ENCODE measurements around the gene DLG2.
"Not testable (repeated sequence)": the region's sequence is repeated elsewhere in the genome, so short reads cannot be mapped to it uniquely, and the experiment has no call there.

Gene DLG2

DNA sequence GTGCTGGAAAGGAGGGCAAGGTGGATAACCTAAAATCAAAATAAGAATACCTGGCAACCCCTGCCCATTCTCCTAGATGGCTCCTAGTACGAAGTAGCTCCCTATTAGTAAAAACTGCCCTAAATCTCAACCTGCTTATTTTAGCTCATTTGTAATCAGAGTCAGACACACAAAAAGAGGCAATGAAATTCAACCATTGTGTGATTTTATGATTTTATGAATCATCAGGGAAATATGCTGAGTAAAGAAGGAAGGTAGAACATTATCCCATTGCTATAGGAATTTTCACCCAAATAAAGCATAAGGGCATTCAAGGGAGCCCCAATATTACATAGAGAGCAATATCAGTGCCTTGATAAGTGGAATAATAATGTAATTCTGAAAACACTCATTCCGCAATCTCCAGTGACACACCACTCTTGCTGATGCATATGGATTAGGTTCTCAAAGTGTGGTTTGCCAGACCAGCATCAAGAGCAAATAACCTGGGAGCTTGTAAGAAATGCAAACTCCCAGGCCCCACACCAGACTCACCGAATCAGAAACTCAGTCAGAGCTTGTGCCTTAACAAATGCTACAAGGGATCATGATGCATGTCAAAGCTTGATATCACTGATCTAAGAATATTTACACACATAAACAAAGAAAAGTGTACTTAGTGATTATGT, 789.6 kb downstream of the DLG2 start:
- no peak for DNase-seq (ENCODE audit: low read depth in 2 of 2)

DNA sequence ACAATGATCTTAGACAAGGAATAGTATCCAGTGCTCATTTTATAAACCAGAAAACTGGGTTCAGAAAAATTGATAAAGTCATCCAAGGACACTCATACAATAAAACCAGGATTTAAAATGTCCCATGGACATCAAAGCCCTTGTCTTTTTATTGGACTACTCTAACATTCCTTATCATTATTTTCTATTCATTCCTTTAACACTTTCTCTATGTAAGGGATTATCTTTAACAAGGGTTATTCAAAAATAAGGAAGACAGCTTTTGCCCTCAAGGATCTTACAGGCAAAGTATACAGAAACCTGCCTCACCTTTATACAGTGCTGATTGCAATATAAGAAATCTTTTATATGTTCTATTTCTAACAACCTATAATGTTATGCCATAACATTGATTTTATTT, 790.8 kb downstream of the DLG2 start:
- no peak for DNase-seq (ENCODE audit: low read depth in 2 of 2)

DNA sequence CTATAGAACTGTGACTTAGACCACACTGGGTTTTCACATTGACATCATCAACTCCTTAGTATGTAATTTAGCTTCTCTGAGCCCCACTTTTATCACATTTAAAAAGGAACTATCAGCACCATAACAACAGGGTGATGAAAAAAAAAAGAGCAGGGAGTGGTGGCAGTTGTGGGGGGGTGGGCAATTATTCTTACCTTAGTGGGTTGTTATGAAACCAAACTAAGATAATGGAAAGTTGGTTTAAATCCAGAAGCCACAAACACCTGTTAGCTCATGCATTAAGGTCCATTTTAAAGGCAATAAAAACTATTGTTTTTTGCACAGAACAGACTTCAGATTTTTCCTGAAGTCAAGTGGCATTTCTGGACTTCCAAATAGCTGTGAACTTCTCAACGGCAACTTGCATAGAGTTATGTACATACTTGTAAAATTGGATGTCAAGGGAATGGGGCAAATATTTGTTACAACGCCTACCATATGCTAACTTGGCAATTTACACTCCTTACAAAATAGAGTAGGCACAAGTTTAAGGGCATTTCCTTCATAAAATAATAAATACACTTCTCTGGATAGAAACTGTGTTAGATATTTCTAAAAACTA, 793.6 kb downstream of the DLG2 start:
- no peak for DNase-seq (ENCODE audit: low read depth in 2 of 2)

DNA sequence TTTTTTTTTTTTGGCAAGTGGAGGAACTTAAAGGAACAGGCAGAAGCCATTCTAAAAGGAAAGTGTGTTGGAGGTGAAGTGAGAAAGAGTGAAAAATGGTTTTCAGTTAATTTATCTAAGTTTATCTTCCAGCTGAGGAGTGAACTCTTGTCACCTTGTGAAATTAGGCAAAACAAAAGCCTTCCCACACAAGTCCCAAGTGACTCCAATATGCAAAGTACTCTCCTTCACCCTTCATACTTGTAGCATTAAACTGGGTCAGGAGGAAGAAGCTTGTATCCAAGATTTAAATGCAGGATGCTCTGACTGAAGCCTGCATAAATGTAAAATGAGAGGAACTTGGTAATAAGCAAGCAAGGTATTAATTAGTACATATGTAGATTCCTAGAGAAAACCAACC, 796.8 kb downstream of the DLG2 start:
- DNase-seq (ENCODE audit: low read depth in 2 of 2), result no peak

DNA sequence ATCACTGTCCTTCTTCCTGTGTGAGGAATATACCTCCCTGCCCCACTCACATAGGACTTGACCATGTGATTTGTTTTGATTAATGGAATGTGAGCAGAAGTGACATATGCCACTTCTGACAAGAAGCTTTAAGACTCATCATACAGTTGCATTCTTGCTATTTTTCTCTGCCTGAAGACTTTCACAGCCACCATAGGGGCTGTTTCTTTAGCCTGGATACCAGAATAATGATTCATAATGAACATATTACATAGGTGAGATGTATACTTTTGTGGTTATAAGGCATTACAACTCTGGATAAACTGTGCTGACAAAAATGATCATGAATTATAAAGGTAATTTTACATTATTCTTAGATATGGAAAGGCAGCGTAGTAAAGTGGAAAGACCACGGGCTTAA, 798.0 kb downstream of the DLG2 start:
- no peak for DNase-seq (ENCODE audit: low read depth in 2 of 2)

DNA sequence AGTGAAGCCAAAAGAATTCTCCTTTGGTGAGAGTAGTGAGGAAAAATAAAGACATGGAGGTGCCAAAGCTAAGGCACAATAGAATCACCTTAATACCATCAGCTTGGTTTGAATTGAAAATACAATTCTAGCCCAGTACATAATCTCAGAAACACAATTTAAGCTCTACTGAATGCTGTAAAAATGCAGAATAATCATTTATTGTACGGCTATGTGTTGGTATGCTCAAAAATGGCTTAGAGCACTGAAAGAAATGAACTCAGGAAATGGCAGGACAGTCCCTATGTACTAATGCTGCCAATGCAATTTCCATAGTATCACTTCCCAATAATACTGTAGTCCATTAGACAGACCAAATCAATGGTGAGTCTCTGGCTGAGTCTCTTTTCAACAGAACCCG, 798.5 kb downstream of the DLG2 start:
- DNase-seq (ENCODE audit: low read depth in 2 of 2), result no peak

DNA sequence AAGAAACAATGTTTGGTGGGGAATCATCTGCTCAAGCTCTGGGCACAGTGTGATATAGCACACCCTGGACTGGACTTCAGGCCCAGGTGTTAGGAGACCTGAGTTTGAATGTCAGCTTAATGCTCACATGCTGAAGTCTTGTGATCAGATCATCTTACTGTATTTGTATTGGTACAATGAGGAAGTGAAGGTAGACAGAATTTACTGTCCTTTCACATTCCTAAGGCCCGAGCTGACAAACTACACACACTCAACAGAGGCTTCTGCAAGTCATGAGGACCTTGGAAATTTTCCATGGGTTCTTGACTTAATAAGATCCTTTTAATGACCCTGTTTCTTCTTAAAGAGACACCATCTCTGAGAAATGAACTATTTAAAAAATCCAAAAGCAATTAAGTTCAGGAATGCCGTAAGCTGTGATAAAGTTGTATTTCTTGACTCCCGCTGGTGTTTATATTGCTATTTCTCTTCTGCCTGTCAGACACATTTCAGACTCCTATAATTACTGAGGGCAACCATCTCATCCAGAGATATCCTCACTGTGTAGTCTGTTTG, 802.0 kb downstream of the DLG2 start:
- DNase-seq (ENCODE audit: low read depth in 2 of 2), result no peak

DNA sequence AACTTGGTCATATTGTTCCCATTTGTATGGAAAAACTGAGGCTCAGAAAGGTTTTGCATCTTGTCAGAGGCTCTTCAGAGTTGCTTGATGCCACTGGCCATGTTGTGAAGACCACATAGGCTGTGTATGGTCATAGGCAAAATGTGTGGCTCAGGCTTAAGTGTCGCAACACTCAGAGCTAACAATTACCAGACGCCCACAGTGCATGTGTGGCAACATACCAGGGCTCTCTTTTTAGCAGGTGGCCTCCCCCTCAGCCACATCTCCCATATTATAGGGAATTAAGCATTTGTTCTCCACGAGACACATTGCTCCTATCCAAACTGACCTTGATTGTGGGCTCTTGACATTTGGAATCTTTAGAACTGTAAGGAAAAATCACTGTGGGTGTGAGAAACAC, 802.5 kb downstream of the DLG2 start:
- DNase-seq (ENCODE audit: low read depth in 2 of 2), result no peak

DNA sequence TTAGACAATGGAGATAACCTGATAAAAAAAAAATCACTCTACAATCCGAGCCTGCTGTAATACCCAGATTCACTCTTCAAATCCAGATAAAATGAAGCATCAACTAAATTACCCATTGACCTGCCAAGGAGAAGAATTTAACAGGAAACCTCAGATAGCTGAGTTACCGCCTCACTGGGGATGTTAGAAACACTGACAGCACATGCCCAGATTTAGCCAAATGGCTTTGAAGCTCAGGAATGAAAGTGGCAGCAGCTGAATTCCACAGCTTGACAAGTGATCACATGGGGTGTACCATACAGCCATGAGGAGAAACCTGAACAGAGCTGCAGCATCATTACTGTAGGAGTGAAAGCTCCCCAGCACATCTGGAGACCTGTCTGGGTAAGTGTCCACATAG, 807.6 kb downstream of the DLG2 start:
- no peak for DNase-seq (ENCODE audit: low read depth in 2 of 2)

DNA sequence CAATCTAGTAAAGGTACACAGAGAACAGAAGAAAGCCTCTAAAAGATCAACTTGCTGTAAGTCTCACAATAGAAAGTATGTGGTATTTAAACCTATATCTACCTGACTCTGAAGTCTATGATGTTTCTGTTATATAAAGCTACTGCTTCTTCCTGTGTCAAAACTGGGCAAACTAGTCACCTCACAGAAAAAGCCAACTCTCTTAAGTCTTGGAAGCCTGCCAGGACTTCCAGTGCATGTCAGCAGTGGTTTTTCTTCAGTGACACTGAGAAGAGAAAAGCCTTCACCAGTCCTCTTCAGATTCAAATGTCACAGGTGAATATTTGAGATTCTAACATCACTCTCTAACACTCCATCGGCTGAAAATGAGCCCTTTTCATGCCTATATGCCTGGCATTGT, 808.0 kb downstream of the DLG2 start:
- DNase-seq (ENCODE audit: low read depth in 2 of 2), result no peak

DNA sequence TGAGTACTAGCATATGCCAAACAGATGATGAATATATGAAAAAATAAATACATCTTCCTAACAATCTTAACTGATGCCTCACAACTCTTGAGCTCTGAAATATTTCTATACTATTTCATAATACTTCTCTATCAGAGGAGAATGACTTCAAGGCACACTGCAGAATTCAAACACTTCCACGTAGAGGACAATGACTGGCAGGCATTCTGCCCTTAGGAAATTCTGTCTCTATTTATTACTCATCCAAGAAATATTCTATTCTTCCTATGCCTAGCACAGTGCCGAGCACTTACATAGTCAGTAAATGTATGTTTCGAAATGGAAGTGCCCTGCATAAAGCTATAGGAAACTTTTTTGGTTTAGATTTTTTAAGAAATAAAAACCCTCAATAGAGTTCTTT, 809.1 kb downstream of the DLG2 start:
- no peak for DNase-seq (ENCODE audit: low read depth in 2 of 2)

DNA sequence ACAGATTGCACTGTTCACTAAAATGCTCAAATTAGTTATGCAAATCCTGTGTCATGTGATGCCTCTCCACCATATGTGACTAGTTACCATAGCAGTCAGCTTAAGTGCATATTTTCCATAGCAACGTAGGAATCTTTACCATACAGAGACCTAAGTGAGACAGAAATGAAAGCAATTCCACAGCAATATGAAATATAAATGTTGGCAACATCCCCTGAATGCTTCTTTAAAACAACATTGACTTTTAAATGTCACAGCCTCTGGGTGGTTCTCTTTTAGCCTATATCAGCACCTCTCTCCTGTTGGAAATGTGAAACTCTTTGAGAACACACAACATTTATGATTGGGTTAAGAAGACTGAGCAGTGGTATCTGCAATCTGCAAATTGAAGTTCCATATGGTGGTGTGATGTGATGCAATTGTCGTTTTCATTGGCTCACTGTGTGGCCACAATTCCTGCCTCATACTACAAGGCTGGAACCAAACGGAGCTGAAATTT, 814.6 kb downstream of the DLG2 start:
- DNase-seq (ENCODE audit: low read depth in 2 of 2), result no peak

DNA sequence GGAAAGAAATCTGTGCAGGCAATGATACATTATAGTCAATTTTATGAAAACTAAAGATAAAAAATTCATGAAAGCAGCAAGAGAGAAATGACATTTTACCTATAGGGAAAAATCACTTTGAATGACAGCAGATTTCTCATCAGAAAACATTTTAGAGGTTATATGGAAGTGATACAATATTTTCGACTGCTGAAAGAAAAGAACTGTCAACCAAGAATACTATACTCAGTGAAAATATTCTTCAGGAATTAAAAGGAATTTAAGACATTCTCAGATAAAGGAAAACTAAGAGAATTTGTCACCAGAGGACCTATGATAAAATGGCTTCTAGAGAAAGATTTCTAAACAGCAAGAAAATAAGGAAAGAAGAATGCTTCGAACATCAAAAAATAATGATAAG, 820.8 kb downstream of the DLG2 start:
- DNase-seq (ENCODE audit: low read depth in 2 of 2), result no peak

DNA sequence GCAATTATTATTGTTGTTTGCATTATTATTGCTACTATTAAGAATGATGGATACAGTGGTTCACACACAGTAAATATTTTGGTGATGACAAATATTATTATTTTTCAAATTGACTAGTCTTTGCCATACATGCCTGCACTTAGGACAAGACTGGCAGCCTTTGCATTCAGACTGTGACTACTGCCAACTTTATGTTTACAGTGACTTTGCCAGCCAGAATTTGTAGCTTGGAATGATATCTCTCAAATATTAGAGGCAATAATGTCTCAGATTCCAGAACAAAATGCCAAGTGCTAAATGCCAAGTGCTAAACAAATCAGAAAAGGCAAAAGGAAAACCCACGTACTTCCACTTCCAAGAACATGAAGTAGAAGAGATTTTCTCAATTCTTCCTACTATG, 823.1 kb downstream of the DLG2 start:
- no peak for DNase-seq (ENCODE audit: low read depth in 2 of 2)

DNA sequence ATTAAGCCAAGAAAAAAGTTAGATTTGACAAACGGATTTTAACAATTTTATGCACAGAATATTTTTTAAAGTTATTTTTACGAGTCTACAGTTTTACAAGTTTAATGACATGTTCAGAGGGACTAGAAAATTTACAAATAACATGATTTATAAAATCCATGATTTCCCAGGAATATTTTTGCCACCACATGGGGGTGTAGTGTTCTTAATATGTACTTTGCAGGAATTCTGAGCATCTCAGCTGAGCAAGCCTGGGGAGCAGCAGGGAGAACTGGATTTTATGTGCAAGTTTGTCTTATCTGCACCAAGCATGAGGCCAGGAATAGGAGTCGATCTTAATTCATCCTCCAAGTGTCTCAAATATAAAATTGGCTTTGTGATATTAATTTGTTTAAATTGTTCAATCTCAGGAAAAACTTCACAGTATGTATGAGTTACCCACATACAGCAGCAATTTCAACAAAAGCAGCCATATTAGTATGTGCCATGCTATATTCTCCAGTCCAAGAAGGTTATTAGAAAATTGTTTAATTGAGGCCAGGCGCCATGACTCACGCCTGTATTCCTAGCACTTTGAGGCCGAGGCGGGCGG, 826.3 kb downstream of the DLG2 start:
- DNase-seq (ENCODE audit: low read depth in 2 of 2), result no peak

DNA sequence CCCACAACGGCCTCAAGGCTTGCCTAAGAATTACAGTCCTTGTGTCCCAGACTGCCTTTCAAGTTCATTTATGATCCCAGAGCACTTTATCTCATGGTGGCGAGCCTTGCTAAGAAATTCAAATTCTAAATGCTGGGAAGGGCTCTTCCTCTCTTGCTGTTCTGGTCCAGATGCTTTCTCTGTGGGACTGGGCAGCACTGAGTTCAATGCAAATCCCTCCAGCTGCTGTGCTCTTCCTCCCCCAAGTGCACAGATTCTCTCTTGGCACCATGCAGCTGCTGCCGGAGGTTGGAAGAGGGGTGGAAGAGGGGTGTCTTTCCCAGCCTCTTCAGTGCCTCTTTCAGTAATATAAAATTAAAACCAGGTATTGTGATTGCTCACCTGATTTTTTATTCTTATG, 828.0 kb downstream of the DLG2 start:
- DNase-seq (ENCODE audit: low read depth in 2 of 2), result no peak

DNA sequence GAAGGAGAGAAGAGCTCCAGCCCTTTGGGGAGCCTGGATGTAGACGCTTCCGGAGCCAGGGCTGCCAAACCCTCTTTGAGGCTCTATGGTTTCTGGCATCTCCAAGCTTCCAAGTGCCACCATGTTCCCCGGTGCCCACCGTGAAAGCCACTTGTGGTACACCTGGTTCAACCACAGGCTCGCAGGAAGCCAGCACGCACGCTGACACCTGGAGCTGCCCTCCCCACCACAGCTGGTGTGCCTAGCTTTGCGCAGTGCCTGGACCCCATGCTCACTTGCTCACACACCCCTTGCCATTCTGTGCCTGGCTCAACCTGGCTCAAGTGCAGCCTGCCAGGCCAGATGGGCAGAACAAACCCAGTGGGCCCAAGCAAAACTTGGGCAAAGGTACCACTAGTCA, 831.4 kb downstream of the DLG2 start:
- no peak for DNase-seq (ENCODE audit: low read depth in 2 of 2)

DNA sequence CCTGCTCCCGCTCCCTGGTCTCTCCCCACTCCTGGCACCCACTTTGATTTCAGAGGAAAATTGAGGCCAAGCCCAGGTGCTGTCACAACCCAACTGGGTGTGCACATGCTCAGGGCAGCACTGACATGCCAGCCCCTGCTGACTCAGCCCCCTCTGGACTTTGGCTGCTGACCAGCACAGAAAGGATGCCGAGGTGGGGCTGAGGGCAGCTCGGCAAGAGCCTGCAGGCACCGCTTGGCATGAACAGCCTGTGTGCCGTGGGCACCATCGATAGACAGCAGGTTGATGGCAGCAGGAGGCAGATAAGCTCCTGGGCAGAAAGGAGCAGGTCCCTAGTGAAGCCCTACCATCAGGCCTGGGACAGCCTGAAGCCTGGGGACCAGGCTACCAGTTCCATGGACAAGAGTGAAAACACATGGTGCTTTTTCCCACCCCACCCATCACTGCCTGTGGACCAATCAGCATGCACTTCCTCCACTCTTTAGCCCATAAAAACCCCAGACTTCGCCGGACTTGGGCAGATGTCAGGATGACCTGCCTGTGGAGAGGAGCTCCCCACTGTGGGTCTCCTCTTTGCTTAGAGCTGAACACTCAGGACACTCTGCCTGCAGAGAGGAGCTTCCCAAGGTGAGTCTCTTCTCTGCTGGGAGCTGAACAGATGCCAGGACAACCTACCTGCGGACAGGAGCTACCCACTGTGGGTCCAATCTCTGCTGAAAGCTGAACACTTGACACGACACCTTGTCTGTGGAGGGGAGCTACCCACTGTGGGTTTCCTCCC, 832.3 kb downstream of the DLG2 start:
- DNase-seq (ENCODE audit: low read depth in 2 of 2), result no peak

DNA sequence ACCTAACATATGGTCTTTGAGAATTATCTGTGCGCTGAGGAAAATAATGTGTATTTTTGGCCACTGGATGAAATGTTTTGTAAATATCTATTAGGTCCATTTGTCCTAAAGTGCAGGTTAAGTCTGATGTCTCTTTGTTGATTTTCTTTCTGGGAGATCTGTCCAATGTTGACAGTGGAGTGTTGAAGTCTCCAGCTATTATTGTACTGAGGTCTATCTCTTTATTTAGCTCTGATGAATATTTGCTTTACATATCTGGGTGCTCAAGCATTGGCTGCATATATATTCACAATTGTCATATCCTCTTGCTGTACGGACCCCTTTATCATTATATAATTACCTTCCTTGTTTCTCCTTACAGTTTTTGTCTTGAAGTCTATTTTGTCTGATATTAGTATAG, 833.8 kb downstream of the DLG2 start:
- no peak for DNase-seq (ENCODE audit: low read depth in 2 of 2)

DNA sequence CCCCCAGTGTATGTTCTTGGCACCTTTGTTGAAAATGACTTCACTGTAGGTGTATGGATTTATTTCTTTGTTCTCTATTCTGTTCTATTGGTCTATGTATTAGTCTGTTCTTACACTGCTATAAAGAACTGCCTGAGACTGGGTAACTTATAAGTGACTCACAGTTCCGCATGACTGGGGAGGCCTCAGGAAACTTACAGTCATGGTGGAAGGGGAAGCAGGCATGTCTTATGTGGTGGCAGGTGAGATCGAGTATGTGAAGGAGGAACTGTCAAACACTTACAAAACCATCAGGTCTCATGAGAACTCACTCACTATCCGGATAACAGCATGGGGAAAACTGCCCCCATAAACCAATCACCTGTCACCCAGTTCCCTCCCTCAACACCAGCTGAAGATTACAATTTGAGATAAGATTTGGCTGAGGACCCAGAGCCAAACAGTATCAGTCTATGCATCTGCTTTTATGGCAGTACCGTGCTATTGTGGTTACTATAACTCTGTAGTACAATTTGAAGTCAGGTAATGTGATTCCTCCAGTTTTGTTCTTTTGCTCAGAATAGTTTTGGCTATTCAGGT, 836.2 kb downstream of the DLG2 start:
- no peak for DNase-seq (ENCODE audit: low read depth in 2 of 2)

DNA sequence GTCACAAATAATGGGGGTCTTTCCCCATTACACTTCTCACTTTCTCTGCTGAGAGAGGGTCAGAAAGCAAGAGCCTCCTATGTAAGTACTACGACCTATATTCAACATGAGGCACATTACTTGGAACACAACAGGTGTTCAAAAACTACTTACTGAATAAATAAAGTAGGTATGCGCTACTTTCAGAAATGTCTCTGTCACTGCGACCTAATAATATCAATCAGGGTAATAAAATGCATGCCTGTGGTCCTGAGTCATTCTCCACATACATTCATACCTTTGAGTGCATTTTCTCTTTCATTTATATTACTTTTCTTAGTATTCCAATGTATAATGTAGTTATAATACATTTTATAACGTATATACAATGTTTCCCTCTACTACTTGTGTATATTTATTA, 838.9 kb downstream of the DLG2 start:
- DNase-seq (ENCODE audit: low read depth in 2 of 2), result no peak

DNA sequence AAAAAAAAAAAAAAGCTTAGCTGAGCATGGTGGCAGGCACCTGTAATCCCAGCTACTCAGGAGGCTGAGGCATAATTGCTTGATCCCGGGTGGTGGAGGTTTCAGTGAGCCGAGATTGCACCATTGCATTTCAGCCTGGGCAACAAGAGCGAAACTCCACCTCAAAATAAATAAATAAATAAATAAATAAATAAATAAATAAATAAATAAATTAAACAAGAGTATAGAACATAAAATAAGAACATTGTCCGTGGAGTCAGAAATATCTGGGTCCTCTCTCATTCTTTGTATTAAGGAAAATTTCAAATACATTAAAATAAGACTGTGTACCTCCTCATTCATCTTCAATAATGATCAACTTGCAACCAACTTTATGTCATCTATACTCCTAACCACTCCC, 843.0 kb downstream of the DLG2 start:
- DNase-seq (ENCODE audit: low read depth in 2 of 2), result not testable (repeated sequence)
